Renal cortical epithelial cell (primary cell): ENCODE results near the gene TBC1D2B. TPM values are rescaled to one million over a fixed set of nuclear protein-coding genes. Genes with fewer than 3 reads are reported as not detected.
A peak's percentile ranks its signal among the peaks of the same experiment; 100 is the strongest.

ENCODE experiments used
- DNase-seq: peaks from one replicate; pipeline ENCODE4 v3.0.0-alpha.2; 2011; ENCODE audit warnings: low read depth
- total RNA-seq: library from RNA; depleted of rRNA; stranded (reverse); fragments of >200 nt; gene quantifications from 2 replicates; pipeline ENCODE4 v1.2.3, GENCODE V29; 2014

The TBC1D2B gene
- 14.1 and 23.7 TPM in 2 replicates for total RNA-seq

GRCh38 chr15:78077053-78077870, at the start of gene TBC1D2B:
Gene TBC1D2B, minus strand, starts transcription at chr15:78077711. Its CDS starts 59 bp downstream, at chr15:78077652.
- DNase-seq: no peak

- no peak for DNase-seq
These were observed 47.8 kb upstream of the TBC1D2B start for GRCh38 chr15:78125267-78125666.

GRCh38 chr15:78120523-78120922, 43.0 kb upstream of the TBC1D2B start:
- no peak for DNase-seq

GRCh38 chr15:78112551-78112950, 35.0 kb upstream of the TBC1D2B start:
- DNase-seq: no peak

GRCh38 chr15:78111788-78112187, 34.3 kb upstream of the TBC1D2B start:
- no peak for DNase-seq

GRCh38 chr15:78110916-78111475, 33.5 kb upstream of the TBC1D2B start:
- DNase-seq: no peak

GRCh38 chr15:78110096-78110495, 32.6 kb upstream of the TBC1D2B start:
- no peak for DNase-seq

- no peak for DNase-seq
These were observed 31.6 kb upstream of the TBC1D2B start for GRCh38 chr15:78109156-78109555.

- peak; percentile 71 for DNase-seq
These were observed 31.0 kb upstream of the TBC1D2B start for GRCh38 chr15:78108300-78109084.

GRCh38 chr15:78107471-78107870, 30.0 kb upstream of the TBC1D2B start:
- no peak for DNase-seq

- peak; percentile 44 for DNase-seq
These were observed 28.1 kb upstream of the TBC1D2B start for GRCh38 chr15:78105476-78106241.

- no peak for DNase-seq
These were observed 27.3 kb upstream of the TBC1D2B start for GRCh38 chr15:78104566-78105475.

- no peak for DNase-seq
These were observed 26.6 kb upstream of the TBC1D2B start for GRCh38 chr15:78104119-78104479.

- no peak for DNase-seq
These were observed 26.1 kb upstream of the TBC1D2B start for GRCh38 chr15:78103406-78104118.

- no peak for DNase-seq
These were observed 25.2 kb upstream of the TBC1D2B start for GRCh38 chr15:78102741-78103140.

GRCh38 chr15:78102211-78102610, 24.7 kb upstream of the TBC1D2B start:
- no peak for DNase-seq

- DNase-seq: no peak
These were observed 24.1 kb upstream of the TBC1D2B start for GRCh38 chr15:78101423-78102105.

- DNase-seq: no peak
These were observed 23.4 kb upstream of the TBC1D2B start for GRCh38 chr15:78100886-78101285.

- DNase-seq: no peak
These were observed 20.7 kb upstream of the TBC1D2B start for GRCh38 chr15:78098131-78098755.
